ENCODE data around the gene DOCK4. TPM values are rescaled to one million over a fixed set of nuclear protein-coding genes. Genes with fewer than 3 reads are reported as not detected.

The DOCK4 gene
- total RNA-seq, 1 experiment from 2014 or later = 4.9 TPM

DNA sequence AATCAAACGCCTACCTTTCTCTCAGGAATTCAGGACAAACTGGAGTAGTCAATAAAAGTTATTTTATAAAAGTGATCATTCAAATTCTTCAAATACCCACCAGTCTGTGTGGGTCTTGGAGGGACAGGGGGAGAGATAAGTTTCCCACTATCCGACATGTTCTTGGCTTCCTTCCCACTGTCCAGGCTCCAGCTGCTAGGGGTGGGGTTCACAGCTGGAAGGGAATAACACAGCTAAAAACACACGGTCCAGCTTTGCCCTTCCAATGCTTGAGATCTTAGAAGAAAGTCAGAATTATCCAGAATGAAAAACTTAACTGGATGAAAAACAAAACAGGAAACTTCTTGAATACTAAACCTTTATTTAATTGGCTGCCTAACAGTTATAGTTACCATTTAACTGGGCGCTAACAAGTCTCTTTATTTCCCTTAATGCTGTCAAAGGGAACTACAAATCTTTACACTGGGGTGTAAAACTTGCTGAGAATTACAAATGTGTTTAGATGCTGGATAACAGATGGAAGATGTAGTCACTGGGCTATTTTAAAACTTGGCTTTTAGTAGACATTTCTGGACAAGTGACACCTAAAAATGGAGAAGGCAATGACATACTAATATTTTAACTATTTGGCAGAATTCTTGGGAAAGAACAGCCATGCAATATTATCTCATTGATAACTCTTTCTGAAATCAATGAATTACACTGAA lies 471.1 kb downstream of the DOCK4 start:
- WGBS (ENCODE audit: extremely low coverage, insufficient read length, low lambda C conversion rate) = no CpG with 5 or more reads among the region's 4 CpGs
- Histone ChIP-seq H3K18ac (ENCODE audit: insufficient read length, low read depth, low read length) (no peak overlapping the region), H3T11ph (ENCODE audit: low read length) (no peak overlapping the region), H3K4me1 (ENCODE audit: insufficient read depth, low read length) (no peaks in the 10 kb centered on the region), H3K14ac (ENCODE audit: insufficient read depth, low read length) (no peak overlapping the region), H3K79me1 (ENCODE audit: insufficient read depth, low read depth, low read length, poor library complexity, severe bottlenecking) (no peaks in the 10 kb centered on the region), H2BK15ac (ENCODE audit: low read depth, low read length) (no peak overlapping the region), H4K5ac (ENCODE audit: insufficient read length, low read depth, low read length) (no peak overlapping the region), H3K9me3 (ENCODE audit: control insufficient read depth, low read depth, low read length) (no peaks in the 10 kb centered on the region), H3K4ac (ENCODE audit: low read depth, low read length) (no peak overlapping the region), H4K20me1 (ENCODE audit: control insufficient read depth, insufficient read depth, insufficient read length) (no peaks in the 10 kb centered on the region), H4K91ac (ENCODE audit: insufficient read length, low read depth, low read length) (no peak overlapping the region), H2AK5ac (ENCODE audit: insufficient read length, low read length) (no peak overlapping the region), H3K79me2 (ENCODE audit: insufficient read depth, low read length) (no peaks in the 10 kb centered on the region), H3K23me2 (ENCODE audit: insufficient read length, low read depth, low read length, poor library complexity, severe bottlenecking) (no peaks in the 10 kb centered on the region), H3K4me2 (ENCODE audit: insufficient read depth, insufficient read length, low read length) (no peak overlapping the region), H2AFZ (ENCODE audit: low read length) (no peak overlapping the region), H2BK5ac (ENCODE audit: insufficient read length, low read length) (no peak overlapping the region), H3K9ac (ENCODE audit: extremely low read depth, insufficient read length, low read length) (no peak overlapping the region), H3K27me3 (ENCODE audit: insufficient read depth, low read length) (no peaks in the 10 kb centered on the region), H2BK120ac (ENCODE audit: low read depth, low read length, poor library complexity, severe bottlenecking) (no peak overlapping the region), H4K8ac (replicated peaks; ENCODE audit: insufficient read length, low read depth, low read length) (no peak overlapping the region), H3K27ac (ENCODE audit: insufficient read length, low read depth, low read length) (no peak overlapping the region), H2BK12ac (ENCODE audit: insufficient read length, low read depth, low read length) (no peak overlapping the region), H2BK20ac (ENCODE audit: low read depth, low read length, poor library complexity, severe bottlenecking) (no peak overlapping the region), H3K23ac (ENCODE audit: insufficient read length, low read depth, low read length) (no peak overlapping the region), H3K56ac (ENCODE audit: insufficient read length, low read depth, low read length) (no peak overlapping the region)
- peaks cover 4 to 14% of the 10 kb centered on the region in 2 experiments; a peak in 2 of 4 replicates for H3K4me1 Mint-ChIP-seq
- no peak overlapping the region for H3K4me3 Mint-ChIP-seq
- no peak overlapping the region for H3K27ac Mint-ChIP-seq
- peaks cover 0 to 6% (median 0%) of the 10 kb centered on the region in 3 experiments; a peak in 3 of 7 replicates for H3K36me3 Mint-ChIP-seq (ENCODE audit: insufficient read depth in 1 of 3, low read depth in 3 of 3)
- DNase-seq = no peak
- H3K9me3 Mint-ChIP-seq = no peaks in the 10 kb centered on the region
- H3K27me3 Mint-ChIP-seq (ENCODE audit: low read depth) = no peaks in the 10 kb centered on the region
- TF ChIP-seq, protein P1, sequence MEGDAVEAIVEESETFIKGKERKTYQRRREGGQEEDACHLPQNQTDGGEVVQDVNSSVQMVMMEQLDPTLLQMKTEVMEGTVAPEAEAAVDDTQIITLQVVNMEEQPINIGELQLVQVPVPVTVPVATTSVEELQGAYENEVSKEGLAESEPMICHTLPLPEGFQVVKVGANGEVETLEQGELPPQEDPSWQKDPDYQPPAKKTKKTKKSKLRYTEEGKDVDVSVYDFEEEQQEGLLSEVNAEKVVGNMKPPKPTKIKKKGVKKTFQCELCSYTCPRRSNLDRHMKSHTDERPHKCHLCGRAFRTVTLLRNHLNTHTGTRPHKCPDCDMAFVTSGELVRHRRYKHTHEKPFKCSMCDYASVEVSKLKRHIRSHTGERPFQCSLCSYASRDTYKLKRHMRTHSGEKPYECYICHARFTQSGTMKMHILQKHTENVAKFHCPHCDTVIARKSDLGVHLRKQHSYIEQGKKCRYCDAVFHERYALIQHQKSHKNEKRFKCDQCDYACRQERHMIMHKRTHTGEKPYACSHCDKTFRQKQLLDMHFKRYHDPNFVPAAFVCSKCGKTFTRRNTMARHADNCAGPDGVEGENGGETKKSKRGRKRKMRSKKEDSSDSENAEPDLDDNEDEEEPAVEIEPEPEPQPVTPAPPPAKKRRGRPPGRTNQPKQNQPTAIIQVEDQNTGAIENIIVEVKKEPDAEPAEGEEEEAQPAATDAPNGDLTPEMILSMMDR (conservative IDR thresholded peaks at IDR 0.05) = no peak
